HepG2 (cell line): ENCODE measurements around the gene MEX3A. TPM values are rescaled to one million over a fixed set of nuclear protein-coding genes. Genes with fewer than 3 reads are reported as not detected.

Experiments
- HIVEP1 ChIP-seq: sonication (generic); formaldehyde crosslinking; IDR thresholded peaks from 2 replicates; pipeline ENCODE4 v1.4.0; 2020; ENCODE audit warnings: mild to moderate bottlenecking, missing genetic modification reagents
- IRF2 ChIP-seq: IDR thresholded peaks from 2 replicates; pipeline ENCODE4 v1.6.1; 2018; ENCODE audit warnings: missing genetic modification reagents, missing compliant biosample characterization
- MTF2 ChIP-seq: sonication (generic); formaldehyde crosslinking; IDR thresholded peaks from 2 replicates; pipeline ENCODE4 v1.5.0; 2020; ENCODE audit warnings: missing genetic modification reagents, borderline replicate concordance
- PCBP1 ChIP-seq: fragments of 200-400 bp; formaldehyde crosslinking; IDR thresholded peaks from 2 replicates; pipeline ENCODE4 v1.6.1; 2017; ENCODE audit warnings: mild to moderate bottlenecking, low read depth, low read length, borderline replicate concordance
- PHB2 ChIP-seq: fragments of 450-650 bp; IDR thresholded peaks from 2 replicates; pipeline ENCODE4 v1.6.1; 2018; ENCODE audit not compliant: partially characterized antibody
- RBFOX2 ChIP-seq: fragments of 200-400 bp; formaldehyde crosslinking; IDR thresholded peaks from 2 replicates; pipeline ENCODE4 v1.6.1; 2017; ENCODE audit warnings: low read depth, mild to moderate bottlenecking, low read length
- SIX4 ChIP-seq: sonication (generic); formaldehyde crosslinking; IDR thresholded peaks from 2 replicates; pipeline ENCODE4 v1.4.0; 2020; ENCODE audit warnings: missing genetic modification reagents
- SRF ChIP-seq: IDR thresholded peaks from 2 replicates; pipeline ENCODE4 v1.6.1; 2011; ENCODE audit warnings: mild to moderate bottlenecking, low read depth, low read length, moderate library complexity
- TSC22D2 ChIP-seq: sonication (generic); formaldehyde crosslinking; IDR thresholded peaks from 2 replicates; pipeline ENCODE4 v1.5.1; 2020; ENCODE audit warnings: missing genetic modification reagents, mild to moderate bottlenecking, borderline replicate concordance
- ZNF709 ChIP-seq: sonication (generic); formaldehyde crosslinking; IDR thresholded peaks from 2 replicates; pipeline ENCODE4 v1.5.0; 2020; ENCODE audit warnings: mild to moderate bottlenecking, missing genetic modification reagents
- ZNF737 ChIP-seq: sonication (generic); formaldehyde crosslinking; IDR thresholded peaks from 2 replicates; pipeline ENCODE4 v1.5.0; 2020; ENCODE audit warnings: missing genetic modification reagents, mild to moderate bottlenecking, borderline replicate concordance
- polyA plus RNA-seq, 8 experiments: library from polyadenylated mRNA; depleted of rRNA in 3 of 8; stranded (reverse) in 7 of 8; unstranded in 1 of 8; fragments of >200 nt; fragmentation: Illumina TruSeq in 4 of 8; extraction: Trizol in 4 of 8; gene quantifications; 2 replicates each; pipeline versions ENCODE4 v1.2.1 to v1.2.3, GENCODE V29; 2011 to 2016; ENCODE audit warnings: low read depth in 4 of 8, missing spikeins in 1 of 8, mixed read lengths in 1 of 8; ENCODE audit not compliant: insufficient read depth in 1 of 8
- total RNA-seq, 5 experiments: library from RNA; depleted of rRNA; stranded (reverse); fragments of >200 nt; fragmentation: Illumina TruSeq; extraction: Trizol; gene quantifications; 2 replicates each; pipeline ENCODE4 v1.2.3, GENCODE V29; 2016; ENCODE audit warnings: low read depth in 1 of 5
- TF ChIP-seq, protein P1 (sequence below): sonication (generic); formaldehyde crosslinking; IDR thresholded peaks from 2 replicates; pipeline ENCODE4 v1.4.0; 2020; ENCODE audit warnings: missing genetic modification reagents, borderline replicate concordance
- TF ChIP-seq, protein P2 (sequence below): sonication (generic); formaldehyde crosslinking; IDR thresholded peaks from 2 replicates; pipeline ENCODE4 v1.4.0; 2020; ENCODE audit warnings: missing genetic modification reagents
- TF ChIP-seq, protein P3 (sequence below): sonication (generic); formaldehyde crosslinking; IDR thresholded peaks from 2 replicates; pipeline ENCODE4 v1.8.1; 2023; ENCODE audit warnings: mild to moderate bottlenecking, missing genetic modification reagents
- TF ChIP-seq, protein P4 (sequence below): IDR thresholded peaks from 2 replicates; pipeline ENCODE4 v1.6.1; 2016; ENCODE audit warnings: low read depth, control low read depth
- TF ChIP-seq, protein P5 (sequence below): sonication (generic); formaldehyde crosslinking; IDR thresholded peaks from 2 replicates; pipeline ENCODE4 v1.4.0; 2020; ENCODE audit warnings: missing genetic modification reagents

Gene MEX3A
- total and polyA plus RNA-seq, 2 of the 13 experiments (the other 11 are each of a cell fraction or from before 2014, with no cell fraction given) = 7.6 to 9.1 TPM

DNA sequence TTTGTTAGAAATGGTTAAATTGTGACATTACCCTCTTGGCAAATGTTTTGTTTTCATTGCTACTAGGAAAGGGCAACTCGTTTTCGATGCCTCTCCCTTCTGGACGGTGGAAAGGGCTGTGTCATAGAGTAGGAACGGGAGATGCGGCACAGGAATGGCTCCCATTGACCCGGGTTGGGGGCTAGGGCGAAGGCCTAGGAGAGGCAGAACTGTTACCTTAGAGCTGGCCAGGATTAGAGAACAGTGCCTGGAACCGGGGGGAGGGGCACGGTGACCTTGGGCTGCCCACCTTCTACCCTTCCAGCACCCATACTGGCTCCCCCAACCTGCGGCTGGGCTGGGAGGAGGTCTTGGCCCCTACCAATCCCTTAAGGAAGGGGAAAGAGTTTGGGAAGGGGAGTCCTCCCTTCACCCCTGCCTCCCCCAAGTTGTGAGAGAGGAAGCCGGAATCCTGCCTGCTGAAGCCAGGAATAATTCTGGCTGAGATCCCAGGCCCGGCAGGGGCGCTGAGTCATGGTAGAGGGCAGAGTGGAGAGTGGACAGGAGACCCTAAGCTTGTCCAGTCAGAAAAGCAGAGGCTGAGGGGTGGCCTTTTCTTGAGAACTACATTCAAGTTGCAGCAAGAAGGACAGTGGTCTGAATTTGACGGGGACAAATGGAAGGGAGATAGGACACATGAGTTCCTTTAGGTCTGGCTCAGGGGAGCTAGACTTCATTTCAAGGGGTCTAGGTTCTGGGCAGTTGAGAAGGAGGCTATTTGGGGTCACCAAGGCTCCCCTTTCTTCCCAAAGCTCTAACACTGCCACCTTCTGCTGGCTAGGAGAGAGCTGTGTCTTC is 40.5 kb upstream of the MEX3A start (continued):
- no peak for TF ChIP-seq MTF2 (CRISPR knock-in tag)
- TF ChIP-seq TSC22D2 = no peak
- TF ChIP-seq ZNF737 (CRISPR knock-in tag) = no peak
- peak; percentile 44; the same call in 1 of the 2 replicates for TF ChIP-seq HIVEP1 (CRISPR knock-in tag)
- no peak for TF ChIP-seq PCBP1
- TF ChIP-seq SIX4 (CRISPR knock-in tag) = no peak
- TF ChIP-seq, protein P1, sequence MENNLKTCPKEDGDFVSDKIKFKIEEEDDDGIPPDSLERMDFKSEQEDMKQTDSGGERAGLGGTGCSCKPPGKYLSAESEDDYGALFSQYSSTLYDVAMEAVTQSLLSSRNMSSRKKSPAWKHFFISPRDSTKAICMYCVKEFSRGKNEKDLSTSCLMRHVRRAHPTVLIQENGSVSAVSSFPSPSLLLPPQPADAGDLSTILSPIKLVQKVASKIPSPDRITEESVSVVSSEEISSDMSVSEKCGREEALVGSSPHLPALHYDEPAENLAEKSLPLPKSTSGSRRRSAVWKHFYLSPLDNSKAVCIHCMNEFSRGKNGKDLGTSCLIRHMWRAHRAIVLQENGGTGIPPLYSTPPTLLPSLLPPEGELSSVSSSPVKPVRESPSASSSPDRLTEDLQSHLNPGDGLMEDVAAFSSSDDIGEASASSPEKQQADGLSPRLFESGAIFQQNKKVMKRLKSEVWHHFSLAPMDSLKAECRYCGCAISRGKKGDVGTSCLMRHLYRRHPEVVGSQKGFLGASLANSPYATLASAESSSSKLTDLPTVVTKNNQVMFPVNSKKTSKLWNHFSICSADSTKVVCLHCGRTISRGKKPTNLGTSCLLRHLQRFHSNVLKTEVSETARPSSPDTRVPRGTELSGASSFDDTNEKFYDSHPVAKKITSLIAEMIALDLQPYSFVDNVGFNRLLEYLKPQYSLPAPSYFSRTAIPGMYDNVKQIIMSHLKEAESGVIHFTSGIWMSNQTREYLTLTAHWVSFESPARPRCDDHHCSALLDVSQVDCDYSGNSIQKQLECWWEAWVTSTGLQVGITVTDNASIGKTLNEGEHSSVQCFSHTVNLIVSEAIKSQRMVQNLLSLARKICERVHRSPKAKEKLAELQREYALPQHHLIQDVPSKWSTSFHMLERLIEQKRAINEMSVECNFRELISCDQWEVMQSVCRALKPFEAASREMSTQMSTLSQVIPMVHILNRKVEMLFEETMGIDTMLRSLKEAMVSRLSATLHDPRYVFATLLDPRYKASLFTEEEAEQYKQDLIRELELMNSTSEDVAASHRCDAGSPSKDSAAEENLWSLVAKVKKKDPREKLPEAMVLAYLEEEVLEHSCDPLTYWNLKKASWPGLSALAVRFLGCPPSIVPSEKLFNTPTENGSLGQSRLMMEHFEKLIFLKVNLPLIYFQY (CRISPR knock-in tag) = peak; percentile 58; the same call in 1 of the 2 replicates
- TF ChIP-seq, protein P2, sequence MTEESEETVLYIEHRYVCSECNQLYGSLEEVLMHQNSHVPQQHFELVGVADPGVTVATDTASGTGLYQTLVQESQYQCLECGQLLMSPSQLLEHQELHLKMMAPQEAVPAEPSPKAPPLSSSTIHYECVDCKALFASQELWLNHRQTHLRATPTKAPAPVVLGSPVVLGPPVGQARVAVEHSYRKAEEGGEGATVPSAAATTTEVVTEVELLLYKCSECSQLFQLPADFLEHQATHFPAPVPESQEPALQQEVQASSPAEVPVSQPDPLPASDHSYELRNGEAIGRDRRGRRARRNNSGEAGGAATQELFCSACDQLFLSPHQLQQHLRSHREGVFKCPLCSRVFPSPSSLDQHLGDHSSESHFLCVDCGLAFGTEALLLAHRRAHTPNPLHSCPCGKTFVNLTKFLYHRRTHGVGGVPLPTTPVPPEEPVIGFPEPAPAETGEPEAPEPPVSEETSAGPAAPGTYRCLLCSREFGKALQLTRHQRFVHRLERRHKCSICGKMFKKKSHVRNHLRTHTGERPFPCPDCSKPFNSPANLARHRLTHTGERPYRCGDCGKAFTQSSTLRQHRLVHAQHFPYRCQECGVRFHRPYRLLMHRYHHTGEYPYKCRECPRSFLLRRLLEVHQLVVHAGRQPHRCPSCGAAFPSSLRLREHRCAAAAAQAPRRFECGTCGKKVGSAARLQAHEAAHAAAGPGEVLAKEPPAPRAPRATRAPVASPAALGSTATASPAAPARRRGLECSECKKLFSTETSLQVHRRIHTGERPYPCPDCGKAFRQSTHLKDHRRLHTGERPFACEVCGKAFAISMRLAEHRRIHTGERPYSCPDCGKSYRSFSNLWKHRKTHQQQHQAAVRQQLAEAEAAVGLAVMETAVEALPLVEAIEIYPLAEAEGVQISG (CRISPR knock-in tag) = peak; percentile 42
- no peak for TF ChIP-seq PHB2
- TF ChIP-seq SRF = no peak
- TF ChIP-seq IRF2 (CRISPR knock-in tag) = 0 out of 2 replicates have a peak, but pooled peaks have one; percentile 37
- no peak for TF ChIP-seq ZNF709 (CRISPR knock-in tag)
- TF ChIP-seq, protein P3, sequence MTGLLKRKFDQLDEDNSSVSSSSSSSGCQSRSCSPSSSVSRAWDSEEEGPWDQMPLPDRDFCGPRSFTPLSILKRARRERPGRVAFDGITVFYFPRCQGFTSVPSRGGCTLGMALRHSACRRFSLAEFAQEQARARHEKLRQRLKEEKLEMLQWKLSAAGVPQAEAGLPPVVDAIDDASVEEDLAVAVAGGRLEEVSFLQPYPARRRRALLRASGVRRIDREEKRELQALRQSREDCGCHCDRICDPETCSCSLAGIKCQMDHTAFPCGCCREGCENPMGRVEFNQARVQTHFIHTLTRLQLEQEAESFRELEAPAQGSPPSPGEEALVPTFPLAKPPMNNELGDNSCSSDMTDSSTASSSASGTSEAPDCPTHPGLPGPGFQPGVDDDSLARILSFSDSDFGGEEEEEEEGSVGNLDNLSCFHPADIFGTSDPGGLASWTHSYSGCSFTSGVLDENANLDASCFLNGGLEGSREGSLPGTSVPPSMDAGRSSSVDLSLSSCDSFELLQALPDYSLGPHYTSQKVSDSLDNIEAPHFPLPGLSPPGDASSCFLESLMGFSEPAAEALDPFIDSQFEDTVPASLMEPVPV = no peak
- TF ChIP-seq, protein P4, sequence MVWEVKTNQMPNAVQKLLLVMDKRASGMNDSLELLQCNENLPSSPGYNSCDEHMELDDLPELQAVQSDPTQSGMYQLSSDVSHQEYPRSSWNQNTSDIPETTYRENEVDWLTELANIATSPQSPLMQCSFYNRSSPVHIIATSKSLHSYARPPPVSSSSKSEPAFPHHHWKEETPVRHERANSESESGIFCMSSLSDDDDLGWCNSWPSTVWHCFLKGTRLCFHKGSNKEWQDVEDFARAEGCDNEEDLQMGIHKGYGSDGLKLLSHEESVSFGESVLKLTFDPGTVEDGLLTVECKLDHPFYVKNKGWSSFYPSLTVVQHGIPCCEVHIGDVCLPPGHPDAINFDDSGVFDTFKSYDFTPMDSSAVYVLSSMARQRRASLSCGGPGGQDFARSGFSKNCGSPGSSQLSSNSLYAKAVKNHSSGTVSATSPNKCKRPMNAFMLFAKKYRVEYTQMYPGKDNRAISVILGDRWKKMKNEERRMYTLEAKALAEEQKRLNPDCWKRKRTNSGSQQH (CRISPR knock-in tag) = no peak
- TF ChIP-seq RBFOX2 = peak; percentile 48; the same call in 1 of the 2 replicates
- TF ChIP-seq, protein P5, sequence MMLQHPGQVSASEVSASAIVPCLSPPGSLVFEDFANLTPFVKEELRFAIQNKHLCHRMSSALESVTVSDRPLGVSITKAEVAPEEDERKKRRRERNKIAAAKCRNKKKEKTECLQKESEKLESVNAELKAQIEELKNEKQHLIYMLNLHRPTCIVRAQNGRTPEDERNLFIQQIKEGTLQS (CRISPR knock-in tag) = no peak
